Psoas muscle (tissue), 8 donors: Measurements from ENCODE around the gene SORL1. TPM values are rescaled to one million over a fixed set of nuclear protein-coding genes. Genes with fewer than 3 reads are reported as not detected.

Source experiments
- ATAC-seq, 4 donors: fragments of 200-7000 bp; cut with Tn5 transposase; one replicate each; pipeline ENCODE4 v1.9.1; 2020; ENCODE audit warnings: moderate library complexity in 3 of 4, mild to moderate bottlenecking in 2 of 4
- DNase-seq, 2 donors: peaks; one replicate each; pipeline ENCODE4 v3.0.0-alpha.2; 2020
- H3K27ac ChIP-seq: fragments of 200-600 bp; one replicate; pipeline ENCODE4 v1.8.0; 2022
- H3K27me3 ChIP-seq, 3 donors: fragments of 200-600 bp in 1 of 3; one replicate each; pipeline versions ENCODE4 v1.6.1 to v1.8.0; 2013 to 2022; ENCODE audit warnings: low read length in 2 of 3, mild to moderate bottlenecking in 2 of 3, moderate library complexity in 1 of 3; ENCODE audit not compliant: insufficient read depth in 3 of 3
- H3K36me3 ChIP-seq, 2 donors: fragments of 200-600 bp in 1 of 2; one replicate each; pipeline versions ENCODE4 v1.6.1 to v1.8.0; 2013 to 2022; ENCODE audit warnings: low read depth in 1 of 2, mild to moderate bottlenecking in 1 of 2, moderate library complexity in 1 of 2; ENCODE audit not compliant: insufficient read depth in 1 of 2
- H3K4me1 ChIP-seq: fragments of 200-600 bp; one replicate; pipeline ENCODE4 v1.8.0; 2022
- H3K4me3 ChIP-seq: fragments of 200-600 bp; one replicate; pipeline ENCODE4 v1.8.0; 2022; ENCODE audit warnings: mild to moderate bottlenecking
- H3K9me3 ChIP-seq: fragments of 200-600 bp; one replicate; pipeline ENCODE4 v1.8.0; 2022
- CTCF ChIP-seq: fragments of 200-600 bp; IDR thresholded peaks from one replicate; pipeline ENCODE4 v1.8.0; 2022; ENCODE audit warnings: antibody characterized with exemption
- WGBS, 3 donors: extraction: QIAGEN DNeasy Blood & Tissue Kit; methylation state at CpG; one replicate each; pipeline versions ENCODE4 v1.1.6 to v1.1.7; 2013; 5-methylcytosine and 5-hydroxymethylcytosine counted together
- intact Hi-C, 2 donors: fragments of 100-400 bp; cut with DNase I; formaldehyde crosslinking; loops; one replicate each; pipeline versions ENCODE4 v1.11.0 to v1.14.2; 2022
- polyA plus RNA-seq, 3 donors: library from polyadenylated mRNA; stranded (reverse); fragments of 200-250 nt; gene quantifications; one replicate each; pipeline ENCODE4 v1.2.3, GENCODE V29; 2013
- total RNA-seq, 4 donors: library from RNA; stranded (reverse); fragmentation: NEBNext Ultra II Directional in 2 of 4; extraction: Animal tissue kit (Norgen Biotek cat#: 25700) in 2 of 4; gene quantifications; one replicate each; pipeline versions ENCODE4 v1.2.1 to v1.2.4, GENCODE V29; 2021 to 2023
- donor health status: healthy with polysubstance abuse.
- donor health status: DM: no; HTN: no; CAD: no; lungs with moderate emphysema.
- donor health status: Bipolar disorder and iron deficiency.
- donor health status: healthy.
- donor health status: DM: yes; HTN: yes; CAD: no.
- donor health status: DM: no; HTN: no; CAD: no.
- donor health status: DM: no; HTN: no; CAD: no.
- donor health status: DM: yes; HTN: yes; CAD: no.

Gene SORL1
- total and polyA plus RNA-seq, 7 donors = 0.07 to 3.3 (median 1.5) TPM

- Histone ChIP-seq H3K27ac (no peak overlapping the region), H3K4me3 (no peak overlapping the region), H3K36me3 (no peaks in the 10 kb centered on the region), H3K9me3 (no peaks in the 10 kb centered on the region), H3K4me1 (no peaks in the 10 kb centered on the region), H3K27me3 (no peaks in the 10 kb centered on the region)
- TF ChIP-seq CTCF = no peak
- 93 to 96% (median 95%) methylated on average over 4 of the region's 4 CpGs for WGBS, 3 donors
- no peak for ATAC-seq
- intact Hi-C loops = no loop called here
- DNase-seq = no peak
Observed at GRCh38 chr11:121412000-121412587, 40.0 kb upstream of the SORL1 start.

- no peak overlapping the region for H3K27ac ChIP-seq
- H3K4me1 ChIP-seq = no peaks in the 10 kb centered on the region
- no peak for ATAC-seq
- no peaks in the 10 kb centered on the region for H3K27me3 ChIP-seq
- intact Hi-C loops = no loop called here
- no peak for DNase-seq
- no peaks in the 10 kb centered on the region for H3K36me3 ChIP-seq
- WGBS, 3 donors = 56 to 66% (median 65%) methylated on average over 4 of the region's 4 CpGs
- no peak overlapping the region for H3K4me3 ChIP-seq
- no peak for TF ChIP-seq CTCF
- H3K9me3 ChIP-seq = no peaks in the 10 kb centered on the region
Observed at GRCh38 chr11:121412711-121413415, 39.3 kb upstream of the SORL1 start.

- intact Hi-C loops = no loop called here
- no peak for TF ChIP-seq CTCF
- no peak for ATAC-seq
Observed at GRCh38 chr11:121414141-121414913, 37.8 kb upstream of the SORL1 start.

GRCh38 chr11:121415856-121416255 is 36.3 kb upstream of the SORL1 start:
- no peak for DNase-seq
- H3K9me3 ChIP-seq = no peaks in the 10 kb centered on the region
- H3K36me3 ChIP-seq = no peaks in the 10 kb centered on the region
- H3K4me1 ChIP-seq = no peaks in the 10 kb centered on the region
- no peak overlapping the region for H3K27ac ChIP-seq
- no peak for ATAC-seq
- no peak overlapping the region for H3K4me3 ChIP-seq
- no peaks in the 10 kb centered on the region for H3K27me3 ChIP-seq
- 6 to 71% (median 31%) methylated on average over 1 of the region's 1 CpG for WGBS, 3 donors
- no peak for TF ChIP-seq CTCF
- intact Hi-C loops = no loop called here

More at GRCh38 chr11:121414141-121414913, 37.8 kb upstream of the SORL1 start:
- no peaks in the 10 kb centered on the region for H3K27me3 ChIP-seq
- no peaks in the 10 kb centered on the region for H3K4me1 ChIP-seq
- H3K4me3 ChIP-seq = no peak overlapping the region
- WGBS, 3 donors = 91 to 96% (median 92%) methylated on average over 2 of the region's 2 CpGs
- no peak overlapping the region for H3K27ac ChIP-seq
- no peak for DNase-seq
- no peaks in the 10 kb centered on the region for H3K9me3 ChIP-seq
- no peaks in the 10 kb centered on the region for H3K36me3 ChIP-seq
